Activated CD4-positive, CD25-positive, alpha-beta regulatory T cell treated with anti-CD3 and anti-CD28 coated beads, Interleukin-2, amount 50 U/mL, for 16 hours (primary cell): Measurements from ENCODE around the gene CCDC8.
"Not testable (repeated sequence)": the region's sequence is repeated elsewhere in the genome, so short reads cannot be mapped to it uniquely, and the experiment has no call there.

Experiments
- DNase-seq: peaks from one replicate; pipeline ENCODE4 v3.0.0-alpha.2; 2020; ENCODE audit warnings: low read depth, low spot score

Gene CCDC8

DNA sequence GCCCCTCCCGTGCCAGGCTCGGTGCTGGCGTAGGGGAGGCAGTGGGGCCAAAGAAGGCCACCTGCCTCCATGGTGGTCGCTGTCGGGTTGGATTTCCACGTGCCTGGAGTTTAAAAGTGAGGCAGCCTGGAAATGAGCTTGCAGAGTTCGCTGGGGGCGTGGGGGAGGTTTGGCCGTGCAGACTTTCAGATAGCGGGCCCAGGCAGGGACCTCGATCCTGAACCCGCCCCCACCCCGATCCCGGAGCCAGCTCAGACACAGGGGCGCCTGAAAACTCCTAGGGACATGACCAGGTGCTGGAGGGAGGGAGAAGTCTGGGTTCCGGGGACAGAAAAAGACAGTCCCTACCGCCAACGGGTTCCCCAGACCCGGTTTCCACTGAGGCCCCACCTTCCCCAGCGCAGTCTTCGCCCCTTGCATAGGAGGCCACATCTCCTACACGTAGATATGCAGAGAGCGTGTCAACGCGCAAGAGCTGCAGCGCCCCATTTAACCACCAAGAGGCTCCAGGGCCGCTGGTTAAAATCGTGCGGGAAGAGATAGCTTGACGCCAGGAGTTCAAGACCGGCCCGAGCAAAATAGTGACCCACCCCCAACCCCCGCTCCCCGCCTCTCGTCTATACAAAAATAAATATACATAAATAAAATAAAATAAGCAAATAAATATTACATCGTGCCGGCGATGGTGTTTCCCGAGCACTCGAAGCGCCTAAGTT lies 8.5 kb downstream of the CCDC8 start:
- DNase-seq: no peak

DNA sequence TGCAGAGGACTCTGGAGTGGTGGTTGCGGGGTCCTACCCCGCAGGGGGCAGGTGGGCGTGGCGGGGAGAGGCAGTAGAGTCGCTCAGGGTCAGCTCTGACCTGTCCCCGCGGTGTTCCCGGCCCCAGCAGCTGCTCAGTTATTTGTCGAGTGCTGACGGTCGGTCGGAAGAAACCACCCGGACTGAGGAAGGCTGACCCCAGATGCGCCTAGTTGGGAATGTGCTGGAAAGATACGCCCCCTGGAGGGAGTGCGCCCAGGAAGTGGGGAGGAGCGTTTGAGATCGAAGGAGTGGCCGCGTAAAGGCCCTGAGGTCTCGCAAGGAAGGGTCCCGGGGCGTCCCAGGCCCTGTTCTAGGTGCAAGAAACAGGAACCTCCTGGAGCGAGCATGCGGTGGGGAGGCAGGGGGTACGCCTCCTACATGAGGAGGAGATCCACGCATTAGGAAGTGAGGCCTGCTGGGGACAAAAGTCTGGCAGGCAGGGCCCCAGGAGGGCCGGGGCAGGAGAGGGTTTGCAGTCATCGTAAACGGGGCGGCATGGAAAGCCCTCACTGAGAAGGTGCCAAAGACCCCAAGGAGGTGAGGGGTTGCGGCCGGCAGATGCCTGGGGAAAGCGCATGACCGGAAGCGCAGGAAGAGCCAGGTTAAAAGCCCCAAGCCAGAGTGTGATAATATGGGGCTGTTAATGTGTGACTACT lies 9.2 kb downstream of the CCDC8 start:
- no peak for DNase-seq

DNA sequence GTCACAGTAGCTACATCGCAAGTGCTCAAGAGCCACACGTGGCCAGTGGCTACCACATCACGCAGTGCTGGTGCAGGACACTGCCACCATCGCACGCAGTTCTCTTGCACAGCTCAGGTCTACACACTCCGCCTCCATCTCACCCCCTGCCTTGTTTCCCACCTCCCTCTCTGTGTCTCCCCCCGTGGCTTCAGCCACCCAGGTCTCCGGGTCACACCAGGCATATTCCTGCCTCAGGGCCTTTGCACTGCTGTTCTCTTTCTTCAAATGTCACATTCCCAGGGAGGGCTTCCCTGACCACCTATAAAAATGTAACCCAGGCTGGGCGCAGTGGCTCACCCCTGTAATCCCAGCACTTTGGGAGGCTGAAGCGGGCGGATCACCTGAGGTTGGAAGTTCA lies 10.6 kb downstream of the CCDC8 start:
- no peak for DNase-seq

DNA sequence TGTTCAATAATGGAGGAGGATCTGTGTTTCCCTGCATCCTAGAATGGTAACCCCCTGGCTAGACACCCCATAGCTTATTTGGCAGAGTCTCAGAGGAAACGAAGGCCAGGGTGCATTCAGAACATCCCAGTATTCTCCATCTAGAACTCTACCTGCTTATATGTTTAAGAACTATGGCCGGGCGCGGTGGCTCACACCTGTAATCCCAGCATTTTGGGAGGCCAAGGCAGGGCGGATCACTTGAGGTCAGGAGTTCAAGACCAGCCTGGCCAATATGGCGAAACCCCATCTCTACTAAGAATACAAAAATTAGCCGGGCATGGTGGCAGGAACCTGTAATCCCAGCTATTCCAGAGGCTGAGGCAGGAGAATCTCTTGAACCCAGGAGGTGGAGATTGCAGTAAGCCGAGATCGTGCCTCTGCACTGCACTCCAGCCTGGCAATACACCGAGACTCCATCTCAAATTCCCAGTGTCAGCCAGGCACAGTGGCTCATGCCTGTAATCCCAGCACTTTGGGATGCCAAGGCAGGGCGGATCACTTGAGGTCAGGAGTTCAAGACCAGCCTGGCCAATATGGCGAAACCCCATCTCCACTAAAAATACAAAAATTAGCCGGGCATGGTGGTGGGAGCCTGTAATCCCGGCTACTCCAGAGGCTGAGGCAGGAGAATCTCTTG lies 15.4 kb downstream of the CCDC8 start:
- not testable (repeated sequence) for DNase-seq

DNA sequence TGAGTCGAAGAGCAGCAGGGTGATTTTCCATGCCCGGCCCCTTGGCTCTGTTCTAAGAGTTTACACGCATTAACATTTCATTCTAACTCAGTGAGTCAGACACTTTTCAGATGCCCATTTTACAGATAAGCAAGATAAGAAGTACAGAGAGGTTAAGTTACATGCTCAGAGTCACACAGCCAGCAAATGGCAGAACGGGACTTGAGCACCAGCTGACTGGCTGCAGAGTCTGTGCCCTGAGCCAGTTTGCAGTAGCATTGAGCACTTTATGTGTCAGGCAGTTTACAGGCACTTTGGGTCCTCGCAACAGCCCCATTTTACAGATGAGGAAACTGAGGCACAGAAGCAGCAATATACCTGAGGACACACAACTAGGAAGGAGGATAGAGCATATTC lies 19.0 kb downstream of the CCDC8 start:
- no peak for DNase-seq

DNA sequence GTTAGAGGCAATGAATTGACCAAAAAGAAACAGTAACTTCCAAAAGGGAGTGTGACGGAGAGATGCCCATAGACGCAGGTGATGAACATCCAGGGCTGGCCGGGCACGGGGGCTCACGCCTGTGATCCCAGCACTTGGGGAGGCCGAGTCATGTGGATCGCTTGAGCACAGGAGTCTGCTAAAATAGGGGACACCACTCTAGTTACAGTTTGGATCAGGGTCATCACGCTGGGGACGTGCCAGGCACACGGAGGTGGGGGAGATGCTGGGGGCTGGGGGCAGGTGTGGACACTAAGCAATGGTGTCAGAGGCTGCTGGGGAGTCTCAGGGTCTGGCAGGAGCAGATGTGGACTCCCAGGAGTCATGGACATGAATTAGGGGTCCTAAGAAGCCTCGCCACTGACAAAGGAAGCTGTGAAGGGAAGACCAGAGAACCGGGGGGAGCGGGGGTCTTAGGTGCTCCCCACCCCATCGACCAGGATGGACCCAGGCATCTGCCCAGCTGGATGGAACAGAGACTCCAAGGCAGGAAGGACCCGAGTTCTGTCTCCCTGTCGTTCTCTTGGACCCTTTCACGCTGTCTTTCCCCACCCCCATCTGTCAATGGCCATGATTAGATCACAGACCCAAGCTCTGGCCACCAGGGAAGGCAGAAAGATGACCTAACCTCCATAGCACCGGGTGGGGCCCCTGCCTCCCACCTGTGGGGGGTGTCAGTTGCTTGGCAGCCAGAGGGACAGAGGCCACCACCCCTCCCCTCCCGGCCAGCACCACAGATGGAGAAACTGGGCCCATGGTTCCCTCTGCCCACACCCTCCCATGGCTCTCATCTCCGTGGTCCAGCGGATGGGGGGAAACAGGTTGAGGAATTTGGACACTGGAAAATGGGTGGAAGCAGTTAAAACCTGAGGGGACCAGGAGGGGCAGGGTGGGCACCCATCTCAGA lies 19.6 kb downstream of the CCDC8 start:
- no peak for DNase-seq

DNA sequence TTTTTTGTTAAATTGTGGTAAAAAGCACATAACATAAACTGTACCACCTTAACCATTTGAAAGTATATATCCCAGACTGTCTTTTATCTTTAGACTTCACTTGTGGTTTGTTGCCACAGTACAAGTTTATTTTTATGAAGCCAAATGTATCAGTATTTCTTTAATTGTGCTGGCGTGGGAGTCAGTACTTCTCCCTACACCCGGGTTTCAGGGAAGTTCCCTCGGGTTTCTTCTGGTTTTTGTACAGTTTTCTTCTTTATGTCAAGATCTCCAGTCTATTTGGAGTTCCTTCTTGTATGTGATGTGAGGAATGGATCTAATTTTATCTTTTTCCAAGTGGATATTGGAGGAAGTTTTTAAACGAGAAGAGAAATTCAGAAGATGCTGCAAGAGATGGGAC lies 20.5 kb downstream of the CCDC8 start:
- DNase-seq: no peak

DNA sequence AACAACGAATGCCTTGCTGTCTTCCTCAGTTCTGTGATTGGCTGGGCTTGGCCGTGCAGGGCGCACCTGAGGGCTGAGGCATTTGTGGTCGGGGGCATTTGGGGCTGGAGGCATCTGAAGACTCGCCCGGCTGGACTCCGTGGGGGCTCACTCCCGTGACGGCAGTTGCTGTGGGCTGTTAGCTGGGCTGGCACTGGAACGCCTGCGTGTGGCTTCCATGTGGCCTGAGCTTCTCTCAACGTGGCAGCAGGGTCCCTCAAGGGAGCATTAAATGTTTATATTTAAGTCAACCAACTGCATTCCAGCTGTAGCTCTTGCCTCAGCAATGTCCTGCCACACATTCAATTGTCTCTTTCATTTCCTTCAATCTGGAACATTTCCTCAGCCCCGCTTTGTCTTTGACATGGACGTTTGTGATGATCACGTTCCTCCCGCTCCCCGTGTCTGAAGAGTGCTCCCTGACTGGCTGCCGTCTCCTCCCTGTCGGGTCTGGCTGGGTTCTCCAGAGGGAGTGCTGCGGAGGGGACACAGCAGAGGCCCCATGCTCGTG lies 21.0 kb downstream of the CCDC8 start:
- no peak for DNase-seq

DNA sequence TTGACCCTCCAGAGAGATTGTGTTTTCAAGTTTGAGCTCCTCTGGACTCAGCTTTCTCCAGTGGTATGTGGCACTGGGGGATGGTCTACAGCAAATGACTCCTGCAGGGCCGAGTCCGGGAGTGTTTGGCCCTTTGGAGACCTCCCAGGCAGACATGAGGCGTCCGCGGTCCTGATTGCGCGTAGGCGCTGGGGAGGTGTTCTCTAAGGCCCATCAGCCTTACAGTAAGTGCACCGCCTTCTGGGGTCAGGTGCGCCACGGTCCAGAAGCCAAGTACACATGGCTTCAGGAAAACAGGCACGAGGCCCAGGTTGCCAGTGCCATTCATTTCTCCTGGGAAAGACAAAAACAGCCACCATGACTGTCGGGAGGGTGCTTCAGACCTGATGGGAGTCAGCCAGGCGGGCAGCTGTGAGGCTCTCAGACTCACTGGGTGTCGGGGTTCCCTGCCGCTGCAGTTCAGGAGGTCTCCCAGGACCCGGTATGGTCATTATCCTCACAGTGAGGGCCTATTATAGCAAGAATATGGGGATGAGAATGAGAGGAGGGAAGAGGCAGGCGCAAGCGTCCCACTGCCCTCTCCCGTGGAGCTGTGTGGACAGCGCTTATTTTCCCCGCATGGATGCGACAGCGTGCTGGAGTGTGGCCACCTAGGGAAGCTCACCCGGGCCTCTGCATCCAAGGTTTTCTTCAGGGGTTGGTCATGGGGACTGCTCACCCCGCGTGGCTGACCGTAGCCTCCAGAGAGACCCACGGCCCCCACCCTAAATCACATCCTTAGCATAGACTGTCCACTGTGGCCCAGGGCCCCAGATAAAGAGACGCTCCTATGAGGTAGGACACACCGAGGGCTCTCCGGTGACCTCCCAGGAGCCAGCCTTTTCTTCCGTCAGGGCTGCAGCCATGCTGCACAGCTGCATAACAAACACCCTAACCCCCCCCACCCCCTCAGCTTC lies 21.8 kb downstream of the CCDC8 start:
- no peak for DNase-seq

DNA sequence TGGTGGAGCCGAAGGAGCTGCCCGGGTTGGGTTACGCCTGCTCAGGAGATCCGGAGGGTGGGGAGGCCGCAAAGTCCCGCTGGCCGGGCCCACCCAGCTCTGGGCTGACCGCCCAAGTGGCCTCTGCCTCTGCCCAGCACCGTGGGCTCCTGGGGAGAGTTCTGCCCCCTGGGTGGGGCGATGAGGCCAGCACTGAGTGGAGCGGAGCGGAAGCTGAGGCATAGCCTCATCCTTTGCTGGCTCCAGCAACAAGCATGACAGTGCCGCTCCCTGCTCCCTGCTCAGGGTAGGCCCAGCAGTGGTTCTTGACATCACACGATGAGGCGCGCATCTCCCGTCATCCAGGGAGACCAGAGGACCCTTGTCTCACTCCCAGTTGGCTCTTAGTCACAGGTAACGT lies 22.5 kb downstream of the CCDC8 start:
- no peak for DNase-seq

DNA sequence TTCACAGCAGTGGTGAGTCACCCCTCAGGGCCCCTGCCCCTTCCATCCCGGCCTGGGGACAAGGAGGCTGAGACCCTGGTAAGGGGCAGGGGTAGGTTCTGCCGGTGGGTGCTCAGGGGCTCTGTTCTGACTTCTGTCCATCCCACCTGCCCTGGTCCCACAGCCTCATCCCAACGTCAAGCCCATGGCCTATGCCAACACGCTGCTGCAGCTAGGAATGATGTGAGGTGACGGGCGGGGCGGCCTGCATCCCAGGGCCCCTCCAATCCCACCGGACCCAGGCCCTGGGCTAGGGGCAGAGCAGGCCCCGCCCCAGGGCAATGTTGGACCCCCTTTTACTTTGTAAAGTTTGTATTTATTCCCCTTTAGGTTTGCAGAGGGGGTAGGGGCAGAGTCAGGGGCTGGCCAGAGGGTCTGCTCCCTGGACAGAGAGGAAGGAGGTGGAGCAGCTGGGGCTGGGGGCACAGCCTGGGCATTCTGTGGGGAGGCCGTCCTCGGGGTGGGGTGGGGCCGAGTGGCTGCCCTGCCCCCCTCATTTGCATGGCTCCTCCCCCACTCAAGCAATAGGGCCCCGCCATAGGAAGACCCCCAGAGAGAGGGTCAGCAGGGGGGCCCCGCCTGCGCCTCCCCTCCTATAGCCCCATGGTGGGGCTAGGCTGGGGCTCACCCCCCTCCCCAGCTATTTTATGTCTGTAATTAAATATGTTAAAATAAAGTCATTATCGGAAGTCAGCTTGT lies 23.1 kb downstream of the CCDC8 start:
- no peak for DNase-seq

DNA sequence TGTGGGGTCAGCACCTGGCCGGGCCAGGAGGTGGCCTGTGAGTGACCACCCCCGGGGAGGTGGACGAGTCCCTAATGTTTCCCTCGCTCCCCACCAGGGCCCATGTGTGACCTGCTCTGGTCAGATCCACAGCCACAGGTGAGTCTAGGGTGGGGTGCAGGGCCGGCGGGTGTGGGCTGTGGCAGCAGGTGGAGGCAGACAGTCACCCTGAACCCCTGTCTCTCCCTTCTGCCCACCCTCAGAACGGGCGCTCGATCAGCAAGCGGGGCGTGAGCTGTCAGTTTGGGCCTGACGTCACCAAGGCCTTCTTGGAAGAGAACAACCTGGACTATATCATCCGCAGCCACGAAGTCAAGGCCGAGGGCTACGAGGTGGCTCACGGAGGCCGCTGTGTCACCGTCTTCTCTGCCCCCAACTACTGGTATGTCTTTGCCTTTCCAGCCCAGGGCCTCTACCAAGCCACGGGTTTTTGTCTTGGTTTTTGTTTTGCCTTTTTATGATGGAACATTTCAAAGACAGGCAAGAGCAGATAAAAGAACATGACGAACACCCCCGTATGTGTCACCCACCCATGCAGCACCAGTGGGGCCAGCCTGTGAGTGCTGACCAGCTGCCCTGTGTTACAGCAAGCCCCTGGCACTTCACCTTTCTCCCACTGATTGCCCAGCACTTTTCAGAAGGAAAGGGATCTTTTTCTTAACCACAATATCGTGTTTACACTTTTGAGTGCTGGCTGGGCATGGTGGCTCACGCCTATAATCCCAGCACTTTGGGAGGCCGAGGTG lies 24.9 kb downstream of the CCDC8 start:
- no peak for DNase-seq

DNA sequence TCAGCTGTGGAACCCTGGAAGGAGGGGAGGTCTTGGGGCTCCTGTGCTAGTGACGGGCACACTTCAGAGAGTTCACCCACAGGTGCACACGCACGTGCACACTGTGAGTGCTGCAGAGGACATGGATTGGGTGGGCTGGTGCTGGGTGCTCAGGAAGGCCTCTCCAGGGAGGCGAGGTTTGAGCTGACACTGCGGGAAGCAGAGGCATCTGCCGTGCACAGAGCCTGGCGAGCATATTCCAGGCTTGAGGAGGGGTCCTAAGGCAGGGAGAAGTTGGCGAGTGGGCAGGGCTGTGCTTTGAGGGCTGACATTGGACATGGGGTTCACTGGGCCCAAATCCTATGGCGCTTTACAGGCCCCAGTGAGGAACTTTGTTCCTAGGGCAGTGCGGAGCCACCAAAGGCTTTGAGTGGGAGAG lies 25.6 kb downstream of the CCDC8 start:
- no peak for DNase-seq

DNA sequence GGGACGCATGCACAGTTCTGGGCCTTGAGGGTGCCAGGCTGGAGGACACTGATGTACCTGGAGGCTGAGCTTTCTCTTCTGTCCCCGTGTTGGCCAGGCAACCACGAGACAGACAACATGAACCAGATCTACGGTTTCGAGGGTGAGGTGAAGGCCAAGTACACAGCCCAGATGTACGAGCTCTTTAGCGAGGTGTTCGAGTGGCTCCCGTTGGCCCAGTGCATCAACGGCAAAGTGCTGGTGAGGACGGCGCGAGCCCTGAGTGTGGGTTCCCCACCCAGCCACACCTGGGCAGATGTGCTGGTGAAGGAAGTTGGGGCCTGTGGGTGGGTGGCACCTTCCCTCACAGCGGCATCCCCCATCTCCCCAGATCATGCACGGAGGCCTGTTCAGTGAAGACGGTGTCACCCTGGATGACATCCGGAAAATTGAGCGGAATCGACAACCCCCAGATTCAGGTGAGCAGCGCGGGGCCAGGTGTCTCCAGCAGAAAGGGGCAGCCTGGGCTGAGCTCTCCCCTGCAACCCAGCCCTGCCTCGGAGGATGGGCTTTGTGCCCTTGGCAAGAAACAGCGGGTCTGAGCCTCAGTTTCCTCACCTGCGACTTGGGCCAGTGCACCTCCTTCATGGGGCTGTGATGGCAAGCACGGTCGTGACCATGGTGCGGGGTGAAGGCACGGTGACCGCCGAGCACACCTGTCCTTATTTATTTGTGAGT lies 26.2 kb downstream of the CCDC8 start:
- no peak for DNase-seq

DNA sequence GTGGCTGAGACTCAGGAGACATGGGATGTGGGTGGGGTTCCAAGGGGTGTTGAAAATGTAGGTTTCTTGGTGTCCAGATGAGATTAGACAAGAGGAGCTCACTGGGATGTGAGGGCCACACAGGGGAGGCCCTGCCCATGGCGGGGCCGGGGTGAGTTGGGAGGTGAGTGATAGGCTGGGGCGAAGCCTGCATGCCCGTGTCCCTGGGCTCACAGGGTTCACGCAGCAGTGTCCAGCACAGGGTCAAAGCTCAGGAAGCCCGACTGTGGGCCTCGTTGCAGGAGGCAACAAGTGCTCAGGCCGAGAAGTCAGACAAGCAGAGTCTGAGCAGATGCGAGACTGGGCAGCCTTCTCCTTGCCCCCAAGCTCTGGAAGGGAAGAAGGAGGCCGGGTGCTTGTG lies 27.2 kb downstream of the CCDC8 start:
- DNase-seq: no peak

DNA sequence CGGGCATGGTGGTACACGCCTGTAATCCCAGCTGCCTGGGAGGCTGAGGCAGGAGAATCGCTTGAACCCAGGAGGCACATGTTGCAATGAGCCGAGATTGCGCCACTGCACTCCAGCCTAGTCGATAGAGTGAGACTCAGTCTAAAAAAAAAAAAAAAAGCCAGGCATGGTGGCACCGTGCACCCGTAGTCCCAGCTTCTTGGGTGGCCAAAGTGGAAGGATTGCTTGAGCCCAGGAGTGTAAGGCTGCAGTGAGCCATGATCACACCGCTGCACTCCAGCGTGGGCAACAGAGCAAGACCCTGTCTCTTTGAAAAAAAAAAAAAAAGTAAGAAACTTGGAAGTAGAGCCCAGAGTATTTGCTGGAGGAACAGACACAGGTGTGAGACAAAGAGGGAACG lies 27.7 kb downstream of the CCDC8 start:
- no peak for DNase-seq

DNA sequence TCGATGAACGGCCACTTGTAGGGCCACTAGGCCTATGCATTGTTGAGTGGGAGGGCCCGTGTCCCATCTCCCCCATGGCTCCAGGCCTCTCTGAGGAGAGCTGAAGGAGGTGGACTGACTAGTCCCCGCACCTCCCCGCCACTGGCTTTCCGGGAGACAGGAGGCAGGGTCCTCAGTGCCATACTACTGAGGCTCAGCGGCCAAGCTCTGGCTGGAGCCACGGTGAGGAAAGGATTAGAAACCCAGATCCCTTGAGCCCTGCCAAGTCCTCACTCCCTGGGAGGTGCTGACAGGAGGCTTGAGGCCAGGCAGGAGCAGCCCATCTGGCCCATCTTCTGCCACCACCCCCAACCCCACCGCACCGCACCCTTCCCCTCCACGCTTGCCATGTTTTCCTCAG lies 29.0 kb downstream of the CCDC8 start:
- DNase-seq: no peak

DNA sequence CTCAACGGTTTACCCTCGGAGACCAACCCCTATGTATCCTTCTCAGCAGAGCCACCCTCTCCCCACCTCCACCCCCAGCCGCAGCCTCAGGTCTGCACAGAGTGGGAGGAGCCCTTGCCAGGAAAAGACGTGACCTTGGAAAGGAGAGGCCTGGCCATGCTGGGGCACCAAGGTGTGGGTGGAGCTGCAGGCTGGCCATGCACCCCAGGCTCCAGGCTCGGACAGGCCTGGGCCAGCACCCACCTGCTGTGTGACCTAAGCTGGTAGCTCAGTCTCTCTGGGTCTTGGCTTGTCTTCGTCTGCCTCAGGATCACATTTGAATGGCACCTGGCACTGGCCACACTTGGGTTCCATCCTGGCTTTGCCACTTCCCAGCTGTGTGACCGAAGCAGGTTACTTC lies 29.5 kb downstream of the CCDC8 start:
- no peak for DNase-seq
